Measurements from ENCODE around the gene CFAP100. TPM values are rescaled to one million over a fixed set of nuclear protein-coding genes. Genes with fewer than 3 reads are reported as not detected.

CFAP100 gene
- polyA plus RNA-seq, 1 experiment, result not detected

DNA sequence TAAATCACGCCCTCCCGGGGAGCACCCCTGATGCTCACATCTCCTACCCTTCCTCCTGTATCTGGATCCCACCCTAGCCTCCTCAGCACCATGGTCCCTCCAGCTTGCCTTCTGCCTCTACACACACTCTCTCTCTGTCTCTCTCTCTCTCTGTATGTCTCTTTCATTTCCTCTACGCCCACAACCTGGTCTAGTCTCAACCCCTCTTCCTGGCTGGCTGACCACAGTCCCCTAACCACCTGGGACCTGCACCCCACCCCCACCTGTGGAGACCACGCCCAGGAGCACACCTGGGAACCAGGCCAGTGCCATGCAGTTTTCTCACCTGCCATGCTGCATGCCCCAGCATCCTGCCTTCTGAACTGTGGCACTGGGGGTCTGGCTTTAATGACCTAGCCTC, 4.0 kb upstream of the CFAP100 start:
- H3K27ac ChIP-seq (ENCODE audit: low read depth, low read length), result no peak overlapping the region
- POLR2A ChIA-PET, result interaction anchor here (0.5 kb wide), 1 partner anchor 144 kb away, joined by 3 read pairs; no protein-coding TSS in a partner anchor
- no peak overlapping the region for H3K4me3 ChIP-seq (ENCODE audit: low read depth, low read length)
- CTCF ChIA-PET, result interaction anchor here (1.1 to 4.3 kb wide), 5 partner anchors 13 to 257 kb away, joined by 3 to 45 read pairs (median 40); no protein-coding TSS in a partner anchor
- H3K9me3 ChIP-seq (ENCODE audit: control insufficient read depth, insufficient read depth, low read length), result no peaks in the 10 kb centered on the region; the same call in 1 of the 2 replicates
- H3K27me3 ChIP-seq (ENCODE audit: control insufficient read depth, insufficient read depth, low read length), result peaks cover 33% of the 10 kb centered on the region
- TF ChIP-seq, protein P1, sequence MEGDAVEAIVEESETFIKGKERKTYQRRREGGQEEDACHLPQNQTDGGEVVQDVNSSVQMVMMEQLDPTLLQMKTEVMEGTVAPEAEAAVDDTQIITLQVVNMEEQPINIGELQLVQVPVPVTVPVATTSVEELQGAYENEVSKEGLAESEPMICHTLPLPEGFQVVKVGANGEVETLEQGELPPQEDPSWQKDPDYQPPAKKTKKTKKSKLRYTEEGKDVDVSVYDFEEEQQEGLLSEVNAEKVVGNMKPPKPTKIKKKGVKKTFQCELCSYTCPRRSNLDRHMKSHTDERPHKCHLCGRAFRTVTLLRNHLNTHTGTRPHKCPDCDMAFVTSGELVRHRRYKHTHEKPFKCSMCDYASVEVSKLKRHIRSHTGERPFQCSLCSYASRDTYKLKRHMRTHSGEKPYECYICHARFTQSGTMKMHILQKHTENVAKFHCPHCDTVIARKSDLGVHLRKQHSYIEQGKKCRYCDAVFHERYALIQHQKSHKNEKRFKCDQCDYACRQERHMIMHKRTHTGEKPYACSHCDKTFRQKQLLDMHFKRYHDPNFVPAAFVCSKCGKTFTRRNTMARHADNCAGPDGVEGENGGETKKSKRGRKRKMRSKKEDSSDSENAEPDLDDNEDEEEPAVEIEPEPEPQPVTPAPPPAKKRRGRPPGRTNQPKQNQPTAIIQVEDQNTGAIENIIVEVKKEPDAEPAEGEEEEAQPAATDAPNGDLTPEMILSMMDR (IDR thresholded peaks at IDR 0.05; ENCODE audit: low read depth, low read length), result no peak
- DNase-seq (ENCODE audit: low read depth, low spot score), result no peak

DNA sequence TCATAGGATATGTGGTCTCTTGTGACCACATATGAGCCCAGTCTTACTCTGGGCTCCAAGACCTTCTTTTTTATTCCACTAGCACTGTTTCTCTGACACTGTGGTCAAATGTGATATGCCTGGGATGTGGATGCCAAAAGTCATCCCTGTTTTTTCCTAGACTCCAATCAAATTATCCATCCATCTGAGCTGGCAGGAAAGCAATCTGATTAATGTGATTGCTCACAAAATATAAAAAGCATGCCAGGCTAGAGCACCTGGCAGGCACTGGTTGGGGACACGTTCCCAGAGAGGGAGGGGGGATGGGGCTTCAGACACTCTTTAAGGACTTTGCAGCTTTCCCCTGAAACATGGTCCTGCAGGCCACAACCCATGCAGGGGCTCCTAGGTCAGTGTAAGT, 3.1 kb upstream of the CFAP100 start:
- TF ChIP-seq, protein P1 (IDR thresholded peaks at IDR 0.05; ENCODE audit: low read depth, low read length), result no peak
- no peak for DNase-seq (ENCODE audit: low read depth, low spot score)
- ChIA-PET POLR2A (interaction anchor here (0.5 kb wide), 1 partner anchor 145 kb away, joined by 3 read pairs; no protein-coding TSS in a partner anchor), CTCF (interaction anchor here (1.2 to 2.4 kb wide), 3 partner anchors 146 to 258 kb away, joined by 3 to 14 read pairs (median 10); no protein-coding TSS in a partner anchor)
- Histone ChIP-seq H3K27me3 (ENCODE audit: control insufficient read depth, insufficient read depth, low read length) (peaks cover 36% of the 10 kb centered on the region), H3K4me3 (ENCODE audit: low read depth, low read length) (no peak overlapping the region), H3K27ac (ENCODE audit: low read depth, low read length) (no peak overlapping the region), H3K9me3 (ENCODE audit: control insufficient read depth, insufficient read depth, low read length) (no peaks in the 10 kb centered on the region; the same call in 1 of the 2 replicates)

DNA sequence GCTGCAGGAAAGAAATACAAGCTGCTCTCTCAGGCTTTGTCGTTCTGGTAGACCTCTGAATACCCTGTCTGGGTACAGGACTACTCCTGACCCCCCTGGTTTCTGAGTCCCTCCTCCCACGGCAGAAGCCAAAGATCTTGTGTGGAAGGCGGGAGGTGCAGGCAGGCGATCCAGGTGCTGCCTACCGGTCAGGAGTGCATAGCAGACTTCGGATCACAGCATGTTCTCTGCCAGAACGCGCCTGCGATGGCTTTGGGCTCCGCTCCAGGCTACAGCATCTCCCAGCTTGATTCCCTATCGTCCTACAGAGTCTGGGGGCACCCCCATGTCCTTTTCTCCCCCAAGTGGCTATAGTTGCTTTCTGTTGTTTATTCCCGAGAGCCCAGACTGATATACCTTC, 2.5 kb upstream of the CFAP100 start:
- DNase-seq (ENCODE audit: low read depth, low spot score), result no peak
- ChIA-PET POLR2A (no interaction called here), CTCF (interaction anchor here (0.6 to 2.4 kb wide), 6 partner anchors 12 to 259 kb away, joined by 3 to 14 read pairs (median 3); no protein-coding TSS in a partner anchor)
- no peaks in the 10 kb centered on the region; the same call in 1 of the 2 replicates for H3K9me3 ChIP-seq (ENCODE audit: control insufficient read depth, insufficient read depth, low read length)
- no peak overlapping the region for H3K4me3 ChIP-seq (ENCODE audit: low read depth, low read length)
- H3K27me3 ChIP-seq (ENCODE audit: control insufficient read depth, insufficient read depth, low read length), result peaks cover 39% of the 10 kb centered on the region
- TF ChIP-seq, protein P1 (IDR thresholded peaks at IDR 0.05; ENCODE audit: low read depth, low read length), result no peak
- no peak overlapping the region for H3K27ac ChIP-seq (ENCODE audit: low read depth, low read length)

DNA sequence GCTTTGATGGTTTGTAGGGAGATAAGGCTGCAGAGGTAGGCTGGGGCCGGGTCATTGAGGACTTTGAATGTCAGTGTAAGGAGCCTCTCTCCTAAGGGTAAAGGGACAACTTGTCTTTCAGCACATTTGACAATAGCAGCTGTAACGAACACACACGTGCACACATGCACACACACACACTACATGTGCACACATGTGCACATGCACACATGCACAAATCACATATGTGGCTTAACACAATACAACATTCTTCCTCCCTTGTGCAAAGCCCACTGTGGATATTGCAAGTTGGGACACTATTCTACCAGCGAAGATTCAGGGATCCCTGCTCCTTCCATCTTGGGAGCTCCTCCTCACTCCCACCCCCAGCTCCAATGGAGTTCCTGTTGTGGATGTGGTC, 1.1 kb upstream of the CFAP100 start:
- ChIA-PET CTCF (interaction anchor here (1.0 to 4.2 kb wide), 3 partner anchors 13 to 260 kb away, joined by 3 to 17 read pairs (median 10); no protein-coding TSS in a partner anchor), POLR2A (no interaction called here)
- H3K9me3 ChIP-seq (ENCODE audit: control insufficient read depth, insufficient read depth, low read length), result no peaks in the 10 kb centered on the region; the same call in 1 of the 2 replicates
- DNase-seq (ENCODE audit: low read depth, low spot score), result no peak
- peaks cover 39% of the 10 kb centered on the region for H3K27me3 ChIP-seq (ENCODE audit: control insufficient read depth, insufficient read depth, low read length)
- H3K27ac ChIP-seq (ENCODE audit: low read depth, low read length), result no peak overlapping the region
- no peak overlapping the region for H3K4me3 ChIP-seq (ENCODE audit: low read depth, low read length)
- TF ChIP-seq, protein P1 (IDR thresholded peaks at IDR 0.05; ENCODE audit: low read depth, low read length), result no peak

DNA sequence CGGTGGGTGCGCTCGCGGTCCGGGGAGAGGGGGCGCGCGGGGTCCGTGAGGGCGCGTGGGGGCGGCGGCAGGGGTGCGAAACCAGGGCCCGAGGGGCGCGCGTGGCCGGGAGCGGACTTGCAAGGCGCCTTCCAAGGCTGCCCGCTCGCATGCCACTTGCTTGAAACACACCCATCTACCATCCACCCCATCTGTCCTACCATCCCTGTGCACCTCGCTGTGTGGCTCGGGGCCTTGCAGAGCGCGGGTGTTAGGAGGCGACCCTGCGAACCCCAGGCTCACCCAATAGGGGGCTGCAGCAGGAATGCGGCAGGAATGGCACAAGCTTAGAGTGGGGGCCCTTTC, 240 bp downstream of the CFAP100 start:
- H3K27me3 ChIP-seq (ENCODE audit: control insufficient read depth, insufficient read depth, low read length), result peaks cover 43% of the 10 kb centered on the region
- TF ChIP-seq, protein P1 (IDR thresholded peaks at IDR 0.05; ENCODE audit: low read depth, low read length), result no peak
- H3K9me3 ChIP-seq (ENCODE audit: control insufficient read depth, insufficient read depth, low read length), result no peaks in the 10 kb centered on the region; the same call in 1 of the 2 replicates
- no peak overlapping the region for H3K27ac ChIP-seq (ENCODE audit: low read depth, low read length)
- peak overlapping the region; percentile 7; the same call in 1 of the 2 replicates for H3K4me3 ChIP-seq (ENCODE audit: low read depth, low read length)
- POLR2A ChIA-PET, result no interaction called here
- DNase-seq (ENCODE audit: low read depth, low spot score), result no peak
- CTCF ChIA-PET, result interaction anchor here (4.2 kb wide), 1 partner anchor 149 kb away, joined by 17 read pairs; no protein-coding TSS in a partner anchor

Measured in AG04450 (cell line).